Stomach (tissue), 4 donors: ENCODE results near the gene SUN1.

Source experiments
- POLR2AphosphoS5 ChIP-seq, 3 donors: sonication (generic); formaldehyde crosslinking; IDR thresholded peaks; one replicate each; pipeline ENCODE4 v1.6.1; 2016; ENCODE audit warnings: antibody characterized with exemption in 3 of 3
- TF ChIP-seq, protein P1 (sequence below), 7 experiments: fragments of 450-650 bp in 4 of 7; fragments of 200-600 bp in 3 of 7; sonication (generic) in 3 of 7; IDR thresholded peaks; one replicate each; pipeline ENCODE4 v1.5.1; 2016 to 2019; ENCODE audit warnings: antibody characterized with exemption in 7 of 7, control low read depth in 2 of 7, mild to moderate bottlenecking in 1 of 7

DNA sequence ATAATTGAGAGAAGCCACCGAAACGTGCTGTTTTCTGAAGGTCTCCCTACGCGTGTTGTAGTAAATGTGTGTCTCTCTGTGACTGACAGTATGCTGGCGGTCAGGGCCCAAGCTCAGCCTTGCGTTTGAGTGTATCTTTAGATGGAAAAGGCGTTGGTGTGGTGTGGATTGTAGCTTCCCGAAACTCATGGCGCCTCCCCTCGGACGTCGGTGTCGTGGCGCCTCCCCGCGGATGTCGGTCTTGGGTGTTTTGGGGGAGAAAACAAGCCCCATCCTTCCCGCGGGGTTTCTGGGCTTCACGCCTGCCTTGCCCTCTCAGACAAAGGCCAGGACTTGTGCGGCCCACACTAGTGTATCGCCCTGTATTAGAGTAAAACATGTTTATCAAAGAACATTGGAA lies 12.8 kb downstream of the SUN1 start:
- TF ChIP-seq, protein P1, sequence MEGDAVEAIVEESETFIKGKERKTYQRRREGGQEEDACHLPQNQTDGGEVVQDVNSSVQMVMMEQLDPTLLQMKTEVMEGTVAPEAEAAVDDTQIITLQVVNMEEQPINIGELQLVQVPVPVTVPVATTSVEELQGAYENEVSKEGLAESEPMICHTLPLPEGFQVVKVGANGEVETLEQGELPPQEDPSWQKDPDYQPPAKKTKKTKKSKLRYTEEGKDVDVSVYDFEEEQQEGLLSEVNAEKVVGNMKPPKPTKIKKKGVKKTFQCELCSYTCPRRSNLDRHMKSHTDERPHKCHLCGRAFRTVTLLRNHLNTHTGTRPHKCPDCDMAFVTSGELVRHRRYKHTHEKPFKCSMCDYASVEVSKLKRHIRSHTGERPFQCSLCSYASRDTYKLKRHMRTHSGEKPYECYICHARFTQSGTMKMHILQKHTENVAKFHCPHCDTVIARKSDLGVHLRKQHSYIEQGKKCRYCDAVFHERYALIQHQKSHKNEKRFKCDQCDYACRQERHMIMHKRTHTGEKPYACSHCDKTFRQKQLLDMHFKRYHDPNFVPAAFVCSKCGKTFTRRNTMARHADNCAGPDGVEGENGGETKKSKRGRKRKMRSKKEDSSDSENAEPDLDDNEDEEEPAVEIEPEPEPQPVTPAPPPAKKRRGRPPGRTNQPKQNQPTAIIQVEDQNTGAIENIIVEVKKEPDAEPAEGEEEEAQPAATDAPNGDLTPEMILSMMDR (IDR thresholded peaks at IDR 0.05) = no peak
- no peak for TF ChIP-seq POLR2AphosphoS5 (IDR thresholded peaks at IDR 0.05)
